ENCODE results near the gene TOX2.
A peak's percentile ranks its signal among the peaks of the same experiment; 100 is the strongest.

The TOX2 gene

GRCh38 chr20:44098657-44099056, 184.0 kb downstream of the TOX2 start:
- no peak for DNase-seq (ENCODE audit: low read depth, low spot score)

DNA sequence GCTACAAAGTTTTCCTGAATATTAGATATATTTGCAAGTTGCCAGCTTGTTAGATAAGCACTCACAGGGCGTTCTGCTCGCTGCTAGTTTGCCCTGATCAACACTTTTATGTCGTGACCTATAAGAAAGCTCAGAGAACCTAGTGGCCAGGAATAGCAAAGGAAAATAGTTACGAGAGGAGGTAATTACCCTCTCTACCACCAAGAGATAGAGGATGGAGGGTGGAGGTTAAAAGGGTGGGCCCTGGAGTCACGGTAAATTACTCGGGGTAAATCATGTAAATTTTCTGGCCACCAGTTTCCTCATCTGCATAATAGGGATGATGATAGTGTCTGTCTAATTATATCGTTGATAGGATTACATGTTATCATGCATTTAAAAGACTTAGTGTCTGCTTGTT, 185.2 kb downstream of the TOX2 start:
- no peak for DNase-seq (ENCODE audit: low read depth, low spot score)

- DNase-seq (ENCODE audit: low read depth, low spot score): no peak
Observed at GRCh38 chr20:44102582-44102981, 187.9 kb downstream of the TOX2 start.

DNA sequence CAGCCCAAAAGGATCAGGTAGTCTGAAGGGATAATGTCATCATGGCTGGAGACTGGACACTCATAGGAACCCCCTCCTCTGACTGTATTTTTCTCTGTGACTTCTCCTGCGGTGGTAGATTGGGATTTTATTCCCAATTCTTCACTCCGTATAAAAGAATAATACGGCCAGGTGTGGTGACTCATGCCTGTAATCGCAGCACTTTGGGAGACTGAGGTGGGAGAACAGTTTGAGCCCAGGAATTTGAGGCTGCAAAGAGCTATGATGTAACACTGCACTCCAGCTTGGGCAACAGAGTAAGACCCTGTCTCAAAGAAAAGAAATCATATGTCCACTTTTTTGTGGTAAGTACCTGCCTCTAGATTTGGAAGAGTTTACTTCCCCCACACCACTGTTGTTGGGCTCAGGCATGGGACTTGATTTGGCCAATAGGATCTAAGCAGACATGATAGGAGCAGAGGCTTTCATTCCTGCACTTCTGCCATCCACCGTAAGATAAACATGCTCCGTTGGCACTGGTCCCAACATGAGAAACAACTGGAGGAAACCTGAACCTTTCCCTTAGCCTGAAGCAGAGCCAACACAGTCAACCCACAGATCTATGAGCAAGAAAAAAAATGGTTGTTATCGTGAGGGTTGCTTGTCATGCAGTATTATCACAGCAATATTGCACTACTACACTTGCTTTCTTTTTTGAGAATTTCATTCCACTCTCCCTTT, 190.3 kb downstream of the TOX2 start:
- no peak for DNase-seq (ENCODE audit: low read depth, low spot score)

DNA sequence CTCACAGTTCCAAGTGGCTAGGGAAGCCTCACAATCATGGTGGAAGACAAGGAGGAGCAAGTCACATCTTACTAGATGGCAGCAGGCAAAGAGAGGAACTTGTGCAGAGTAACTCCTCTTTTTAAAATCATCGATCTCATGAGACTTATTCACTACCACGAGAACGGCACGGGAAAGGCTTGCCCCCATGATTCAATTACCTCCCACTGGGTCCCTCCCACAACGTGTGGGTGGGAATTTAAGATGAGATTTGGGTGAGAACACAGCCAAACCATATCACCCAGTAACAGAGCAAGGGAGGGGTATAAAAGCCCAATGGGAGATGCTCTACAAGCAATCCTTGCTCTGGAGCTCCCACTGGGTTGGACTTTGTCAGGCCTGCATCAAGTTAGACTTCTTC, 192.0 kb downstream of the TOX2 start:
- no peak for DNase-seq (ENCODE audit: low read depth, low spot score)

- DNase-seq (ENCODE audit: low read depth, low spot score): peak; percentile 30
Observed at GRCh38 chr20:44109951-44110361, 195.3 kb downstream of the TOX2 start.

DNA sequence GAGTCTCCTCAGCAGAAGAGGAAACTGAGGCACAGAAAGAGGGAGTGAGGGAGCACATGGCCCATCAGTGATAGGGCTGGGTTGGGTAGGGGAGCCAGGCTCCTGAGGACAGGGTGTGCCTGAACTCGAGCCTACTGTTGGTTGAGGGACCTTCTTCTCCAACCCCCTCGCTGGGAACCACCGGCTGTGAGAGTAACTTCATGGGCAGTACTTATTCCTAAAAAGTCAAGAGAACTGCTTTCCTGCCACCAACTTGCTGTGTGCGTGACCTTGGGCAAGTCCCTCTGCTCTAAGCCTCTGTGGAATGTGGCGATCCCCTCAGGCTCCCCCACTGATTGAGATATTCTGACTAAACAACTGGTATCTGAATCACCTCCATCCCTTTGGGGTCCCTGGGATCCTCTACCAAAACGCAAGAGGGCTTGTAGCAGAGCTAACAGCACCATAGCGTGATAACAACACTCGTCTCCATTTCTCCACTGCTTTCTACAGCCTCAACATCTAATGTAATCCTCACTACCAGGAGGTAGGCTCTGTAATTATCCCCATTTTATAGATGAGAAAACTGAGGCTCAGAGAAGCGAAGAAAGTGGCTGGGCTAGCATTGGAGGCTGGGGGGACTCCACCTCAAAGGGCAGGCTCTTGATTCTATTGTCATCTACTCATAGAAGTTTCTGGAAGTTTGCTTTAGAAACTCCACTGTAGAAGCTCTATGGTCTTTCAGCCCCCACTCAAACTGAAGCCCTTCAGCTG, 196.3 kb downstream of the TOX2 start:
- DNase-seq (ENCODE audit: low read depth, low spot score): no peak

- DNase-seq (ENCODE audit: low read depth, low spot score): no peak
Observed at GRCh38 chr20:44111712-44112335, 197.2 kb downstream of the TOX2 start.

GRCh38 chr20:44112456-44112855, 197.8 kb downstream of the TOX2 start:
- no peak for DNase-seq (ENCODE audit: low read depth, low spot score)

GRCh38 chr20:44112889-44113617, 198.4 kb downstream of the TOX2 start:
- DNase-seq (ENCODE audit: low read depth, low spot score): no peak

GRCh38 chr20:44113618-44114376, 199.1 kb downstream of the TOX2 start:
- DNase-seq (ENCODE audit: low read depth, low spot score): no peak

- DNase-seq (ENCODE audit: low read depth, low spot score): no peak
Observed at GRCh38 chr20:44115181-44115580, 200.5 kb downstream of the TOX2 start.

DNA sequence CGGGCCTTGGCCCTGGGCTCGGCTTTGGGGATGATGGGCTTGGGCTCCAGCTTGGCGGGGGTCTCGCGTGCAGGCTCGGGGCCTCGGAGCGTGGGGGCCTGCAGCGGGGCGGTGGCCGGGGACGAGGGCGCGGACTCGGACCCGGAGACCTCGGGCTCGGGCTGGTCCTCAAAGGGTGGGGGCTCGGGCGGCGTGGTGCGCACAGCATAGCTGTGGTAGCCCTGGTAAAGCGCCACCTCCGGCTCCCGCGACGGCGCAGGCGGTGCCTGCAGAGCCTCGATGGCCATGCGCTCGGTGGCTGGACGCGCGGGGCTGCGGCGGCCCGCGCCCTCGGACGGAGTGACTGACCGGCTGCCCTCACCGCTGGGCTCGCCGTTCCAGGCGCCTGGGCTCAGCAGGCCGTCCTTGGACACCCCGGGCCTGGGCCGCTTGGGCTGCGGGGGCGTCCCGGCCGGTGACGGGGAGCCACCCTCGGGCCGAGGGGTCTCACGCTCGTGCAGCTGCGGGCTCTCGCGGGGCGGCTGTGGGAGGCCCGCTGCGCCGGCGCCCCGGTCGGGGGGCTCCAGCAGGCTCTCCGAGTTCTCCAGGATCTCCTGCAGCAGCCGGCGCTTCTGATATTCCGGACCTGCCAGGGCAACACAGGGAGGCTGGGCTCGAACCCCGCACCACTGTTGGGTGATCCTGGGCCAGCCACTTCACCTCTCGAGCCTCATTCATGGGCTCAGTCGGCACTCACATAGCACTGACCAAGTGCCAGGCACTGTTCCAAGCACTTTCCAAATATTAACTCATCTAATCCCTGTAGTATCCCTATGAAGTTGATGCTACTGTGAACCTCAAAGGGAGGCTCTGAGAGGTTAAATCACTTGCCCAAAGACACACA, 201.4 kb downstream of the TOX2 start:
- DNase-seq (ENCODE audit: low read depth, low spot score): no peak

- DNase-seq (ENCODE audit: low read depth, low spot score): no peak
Observed at GRCh38 chr20:44117296-44118184, 202.9 kb downstream of the TOX2 start.

DNA sequence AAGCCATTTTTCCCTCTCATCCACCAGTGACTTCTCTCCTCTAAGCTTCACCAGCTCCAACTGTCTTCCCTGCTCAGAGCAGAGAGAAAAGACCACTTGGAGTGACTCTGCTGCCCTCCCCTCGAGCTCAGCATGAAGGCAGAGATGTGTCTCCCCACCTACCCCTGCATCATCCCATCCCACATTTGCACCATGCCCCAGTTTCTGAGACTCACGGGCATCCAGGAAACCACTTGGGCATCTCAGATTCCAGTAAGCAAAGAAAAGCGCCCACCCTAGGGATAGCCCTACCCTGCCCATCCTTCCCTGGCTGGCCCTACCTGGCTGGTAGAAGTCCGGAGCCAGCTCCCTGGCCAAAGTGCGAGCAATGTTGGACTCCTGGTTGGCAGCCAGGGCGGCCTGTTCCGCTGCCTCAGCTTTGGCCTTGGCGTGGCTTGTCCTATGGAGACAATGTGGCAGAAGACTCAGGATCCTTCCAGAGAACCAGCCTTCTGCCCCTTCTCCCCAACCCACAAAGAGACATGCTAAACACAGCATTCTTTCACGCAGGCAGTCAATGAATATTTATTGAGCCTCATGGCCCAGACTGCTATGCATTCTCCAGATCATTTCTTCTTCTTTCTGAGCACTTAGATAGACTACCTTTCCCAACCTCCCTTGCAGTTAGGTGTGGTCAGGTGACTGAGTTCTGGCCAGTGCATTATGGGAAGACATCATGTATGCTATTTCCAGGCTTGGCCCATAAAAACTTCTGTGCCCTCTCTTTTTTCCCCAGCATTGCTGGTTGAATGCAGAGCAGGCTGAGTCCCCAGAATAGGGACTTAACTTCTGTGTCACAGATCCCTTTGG, 203.8 kb downstream of the TOX2 start:
- no peak for DNase-seq (ENCODE audit: low read depth, low spot score)
